ENCODE results near the gene EXOC6.
"Not testable (repeated sequence)": the region's sequence is repeated elsewhere in the genome, so short reads cannot be mapped to it uniquely, and the experiment has no call there.

EXOC6 gene

DNA sequence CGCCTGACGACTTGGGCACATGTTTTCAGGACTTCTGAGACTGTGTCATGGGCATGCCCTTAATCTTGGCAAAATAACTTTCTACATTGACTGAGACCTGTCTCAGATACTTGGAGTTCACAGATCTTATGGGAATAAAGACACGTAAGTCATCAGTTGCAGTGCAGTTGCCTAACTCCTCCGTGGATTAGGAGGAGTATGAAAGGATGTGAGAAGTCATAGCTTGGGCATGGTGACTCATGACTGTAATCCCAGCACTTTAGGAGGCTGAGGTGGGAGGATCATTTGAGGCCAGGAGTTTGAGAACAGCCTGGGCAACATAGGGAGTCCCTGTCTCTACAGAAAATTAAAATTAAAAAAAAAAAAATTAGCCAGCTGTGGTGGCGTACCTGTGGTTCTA, 49.6 kb downstream of the EXOC6 start:
- peaks cover 34% of the 10 kb centered on the region for H3K4me1 ChIP-seq (ENCODE audit: low read depth, poor library complexity, severe bottlenecking)
- TF ChIP-seq, protein P1, sequence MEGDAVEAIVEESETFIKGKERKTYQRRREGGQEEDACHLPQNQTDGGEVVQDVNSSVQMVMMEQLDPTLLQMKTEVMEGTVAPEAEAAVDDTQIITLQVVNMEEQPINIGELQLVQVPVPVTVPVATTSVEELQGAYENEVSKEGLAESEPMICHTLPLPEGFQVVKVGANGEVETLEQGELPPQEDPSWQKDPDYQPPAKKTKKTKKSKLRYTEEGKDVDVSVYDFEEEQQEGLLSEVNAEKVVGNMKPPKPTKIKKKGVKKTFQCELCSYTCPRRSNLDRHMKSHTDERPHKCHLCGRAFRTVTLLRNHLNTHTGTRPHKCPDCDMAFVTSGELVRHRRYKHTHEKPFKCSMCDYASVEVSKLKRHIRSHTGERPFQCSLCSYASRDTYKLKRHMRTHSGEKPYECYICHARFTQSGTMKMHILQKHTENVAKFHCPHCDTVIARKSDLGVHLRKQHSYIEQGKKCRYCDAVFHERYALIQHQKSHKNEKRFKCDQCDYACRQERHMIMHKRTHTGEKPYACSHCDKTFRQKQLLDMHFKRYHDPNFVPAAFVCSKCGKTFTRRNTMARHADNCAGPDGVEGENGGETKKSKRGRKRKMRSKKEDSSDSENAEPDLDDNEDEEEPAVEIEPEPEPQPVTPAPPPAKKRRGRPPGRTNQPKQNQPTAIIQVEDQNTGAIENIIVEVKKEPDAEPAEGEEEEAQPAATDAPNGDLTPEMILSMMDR (conservative IDR thresholded peaks at IDR 0.05; ENCODE audit: low read depth, low read length) = no peak
- no peaks in the 10 kb centered on the region for H4K20me1 ChIP-seq (ENCODE audit: insufficient read depth)
- no peak overlapping the region for H3K4me3 ChIP-seq (IDR thresholded peaks at IDR 0.05; ENCODE audit: insufficient read depth, low read depth, low read length)
- no peaks in the 10 kb centered on the region for H3K79me2 ChIP-seq (ENCODE audit: insufficient read depth, low read depth)
- H3K4me2 ChIP-seq = no peak overlapping the region
- no peak overlapping the region for H2AFZ ChIP-seq (ENCODE audit: low read depth)
- H3K9ac ChIP-seq = no peak overlapping the region
- H3K27ac ChIP-seq = no peak overlapping the region
- H3K36me3 ChIP-seq (ENCODE audit: insufficient read depth) = no peaks in the 10 kb centered on the region
- H3K27me3 ChIP-seq (ENCODE audit: insufficient read depth, low read depth) = no peaks in the 10 kb centered on the region

GRCh38 chr10:92901819-92902251, 53.5 kb downstream of the EXOC6 start:
- Histone ChIP-seq H3K36me3 (ENCODE audit: insufficient read depth) (no peaks in the 10 kb centered on the region), H3K4me3 (IDR thresholded peaks at IDR 0.05; ENCODE audit: insufficient read depth, low read depth, low read length) (no peak overlapping the region), H3K9ac (no peak overlapping the region), H3K27ac (peak overlapping the region; percentile 16; the same call in 1 of the 2 replicates), H3K4me1 (ENCODE audit: low read depth, poor library complexity, severe bottlenecking) (peaks cover 26% of the 10 kb centered on the region), H2AFZ (ENCODE audit: low read depth) (peak overlapping the region; percentile 3; the same call in 1 of the 2 replicates), H3K79me2 (ENCODE audit: insufficient read depth, low read depth) (no peaks in the 10 kb centered on the region), H3K4me2 (peak overlapping the region; percentile 72), H4K20me1 (ENCODE audit: insufficient read depth) (no peaks in the 10 kb centered on the region), H3K27me3 (ENCODE audit: insufficient read depth, low read depth) (no peaks in the 10 kb centered on the region)
- TF ChIP-seq, protein P1 (conservative IDR thresholded peaks at IDR 0.05; ENCODE audit: low read depth, low read length) = no peak

- Histone ChIP-seq H3K79me2 (ENCODE audit: insufficient read depth, low read depth) (no peaks in the 10 kb centered on the region), H3K27ac (no peak overlapping the region), H3K4me1 (ENCODE audit: low read depth, poor library complexity, severe bottlenecking) (peaks cover 26% of the 10 kb centered on the region), H3K27me3 (ENCODE audit: insufficient read depth, low read depth) (no peaks in the 10 kb centered on the region), H3K4me2 (no peak overlapping the region), H4K20me1 (ENCODE audit: insufficient read depth) (no peaks in the 10 kb centered on the region), H3K4me3 (IDR thresholded peaks at IDR 0.05; ENCODE audit: insufficient read depth, low read depth, low read length) (no peak overlapping the region), H3K9ac (no peak overlapping the region), H3K36me3 (ENCODE audit: insufficient read depth) (no peaks in the 10 kb centered on the region), H2AFZ (ENCODE audit: low read depth) (no peak overlapping the region)
- TF ChIP-seq, protein P1 (conservative IDR thresholded peaks at IDR 0.05; ENCODE audit: low read depth, low read length) = no peak
These were observed 55.3 kb downstream of the EXOC6 start for GRCh38 chr10:92903633-92904032.

GRCh38 chr10:92907280-92907679, 59.0 kb downstream of the EXOC6 start:
- H3K4me2 ChIP-seq = no peak overlapping the region
- peaks cover 9% of the 10 kb centered on the region for H3K4me1 ChIP-seq (ENCODE audit: low read depth, poor library complexity, severe bottlenecking)
- no peaks in the 10 kb centered on the region for H4K20me1 ChIP-seq (ENCODE audit: insufficient read depth)
- no peak overlapping the region for H2AFZ ChIP-seq (ENCODE audit: low read depth)
- no peak overlapping the region for H3K4me3 ChIP-seq (IDR thresholded peaks at IDR 0.05; ENCODE audit: insufficient read depth, low read depth, low read length)
- no peaks in the 10 kb centered on the region for H3K36me3 ChIP-seq (ENCODE audit: insufficient read depth)
- no peak overlapping the region for H3K9ac ChIP-seq
- TF ChIP-seq, protein P1 (conservative IDR thresholded peaks at IDR 0.05; ENCODE audit: low read depth, low read length) = no peak
- no peaks in the 10 kb centered on the region for H3K27me3 ChIP-seq (ENCODE audit: insufficient read depth, low read depth)
- H3K79me2 ChIP-seq (ENCODE audit: insufficient read depth, low read depth) = no peaks in the 10 kb centered on the region
- no peak overlapping the region for H3K27ac ChIP-seq

GRCh38 chr10:92912631-92913030, 64.3 kb downstream of the EXOC6 start:
- not testable (repeated sequence) for H3K4me1 ChIP-seq (ENCODE audit: low read depth, poor library complexity, severe bottlenecking); H3K9ac ChIP-seq; H2AFZ ChIP-seq (ENCODE audit: low read depth); H3K27me3 ChIP-seq (ENCODE audit: insufficient read depth, low read depth); H4K20me1 ChIP-seq (ENCODE audit: insufficient read depth); H3K4me3 ChIP-seq (IDR thresholded peaks at IDR 0.05; ENCODE audit: insufficient read depth, low read depth, low read length); H3K79me2 ChIP-seq (ENCODE audit: insufficient read depth, low read depth); H3K36me3 ChIP-seq (ENCODE audit: insufficient read depth); H3K27ac ChIP-seq; H3K4me2 ChIP-seq

All from KMS-11 (cell line).